IPS-15b (cell line): ENCODE data around the gene FAM236B.
"Not testable (repeated sequence)": the region's sequence is repeated elsewhere in the genome, so short reads cannot be mapped to it uniquely, and the experiment has no call there.

Experiments used
- H3K27me3 ChIP-seq: one replicate; pipeline ENCODE4 v1.6.1; 2013; ENCODE audit warnings: low read length; ENCODE audit not compliant: control insufficient read depth, insufficient read depth
- H3K36me3 ChIP-seq: one replicate; pipeline ENCODE4 v1.6.1; 2013; ENCODE audit warnings: low read length; ENCODE audit not compliant: control insufficient read depth, insufficient read depth
- H3K4me1 ChIP-seq: one replicate; pipeline ENCODE4 v1.6.1; 2013; ENCODE audit warnings: mild to moderate bottlenecking, low read length; ENCODE audit not compliant: control insufficient read depth, insufficient read depth
- H3K4me3 ChIP-seq: one replicate; pipeline ENCODE4 v1.5.1; 2013; ENCODE audit warnings: low read depth, low read length
- H3K9ac ChIP-seq: one replicate; pipeline ENCODE4 v1.6.1; 2013; ENCODE audit warnings: low read depth, mild to moderate bottlenecking, low read length
- H3K9me3 ChIP-seq: one replicate; pipeline ENCODE4 v1.6.1; 2013; ENCODE audit warnings: mild to moderate bottlenecking, low read length; ENCODE audit not compliant: control insufficient read depth, insufficient read depth

Gene FAM236B

GRCh38 chrX:72782560-72782959 lies at the start of gene FAM236B:
Gene FAM236B (minus strand): TSS chrX:72782660. CDS start chrX:72782560, 100 bp downstream.
- H3K9me3 ChIP-seq, H3K4me3 ChIP-seq, H3K36me3 ChIP-seq, H3K9ac ChIP-seq, H3K4me1 ChIP-seq, H3K27me3 ChIP-seq: not testable (repeated sequence)

GRCh38 chrX:72830701-72831100 lies 48.2 kb upstream of the FAM236B start:
- H3K36me3 ChIP-seq, H3K9me3 ChIP-seq, H3K4me1 ChIP-seq, H3K27me3 ChIP-seq, H3K9ac ChIP-seq, H3K4me3 ChIP-seq: not testable (repeated sequence)

DNA sequence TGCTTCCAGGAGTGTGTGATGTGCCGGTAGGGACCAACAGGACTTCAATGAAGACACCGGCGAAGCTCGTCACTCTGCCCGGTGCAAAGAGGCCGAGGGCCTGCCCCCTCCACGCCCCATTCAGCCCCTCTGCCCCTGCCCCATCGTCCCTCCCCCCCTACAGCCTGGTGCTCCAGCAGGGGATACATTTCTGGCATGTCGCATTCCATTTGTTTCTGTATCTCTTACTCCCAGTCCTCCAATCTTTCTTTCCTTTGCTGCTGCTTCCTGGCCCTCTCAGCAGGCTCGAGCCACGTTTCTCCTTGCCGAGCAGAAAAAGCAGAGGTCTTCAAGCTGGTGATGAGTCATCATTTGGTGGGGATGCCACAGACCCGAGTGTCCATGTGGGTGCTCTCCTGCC lies 25.6 kb upstream of the FAM236B start, which contains the start of gene FAM236D:
Gene FAM236D (minus strand): TSS at position 101 of the 400 bp plus-strand sequence. CDS start 100 bp downstream, at position 1.
- not testable (repeated sequence) for H3K9me3 ChIP-seq, H3K4me3 ChIP-seq, H3K36me3 ChIP-seq, H3K4me1 ChIP-seq, H3K9ac ChIP-seq, H3K27me3 ChIP-seq

- H3K36me3 ChIP-seq, H3K9me3 ChIP-seq, H3K4me3 ChIP-seq, H3K4me1 ChIP-seq, H3K27me3 ChIP-seq, H3K9ac ChIP-seq: not testable (repeated sequence)
Measured at GRCh38 chrX:72790390-72790789, 7.9 kb upstream of the FAM236B start.

DNA sequence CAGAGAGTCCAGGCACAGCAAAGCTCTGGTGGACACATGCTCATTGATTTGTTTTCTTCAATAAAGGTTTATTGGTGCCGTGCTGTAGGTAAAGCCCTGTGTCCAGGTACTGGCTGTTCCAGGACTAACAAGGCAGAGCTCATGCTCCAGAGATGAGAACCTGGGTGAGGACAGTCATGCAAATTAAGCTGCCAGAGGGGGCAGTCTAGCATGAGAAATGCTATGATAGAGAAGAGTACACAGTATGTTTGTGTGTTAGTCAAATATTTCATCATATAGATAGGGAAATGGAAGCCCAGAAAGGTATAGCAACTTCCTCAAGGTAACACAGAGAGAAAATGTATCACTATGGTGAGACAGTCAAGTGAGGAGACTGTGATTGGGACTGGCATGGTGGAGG lies 5.7 kb upstream of the FAM236B start:
- not testable (repeated sequence) for H3K4me1 ChIP-seq, H3K27me3 ChIP-seq, H3K36me3 ChIP-seq, H3K4me3 ChIP-seq, H3K9ac ChIP-seq, H3K9me3 ChIP-seq

DNA sequence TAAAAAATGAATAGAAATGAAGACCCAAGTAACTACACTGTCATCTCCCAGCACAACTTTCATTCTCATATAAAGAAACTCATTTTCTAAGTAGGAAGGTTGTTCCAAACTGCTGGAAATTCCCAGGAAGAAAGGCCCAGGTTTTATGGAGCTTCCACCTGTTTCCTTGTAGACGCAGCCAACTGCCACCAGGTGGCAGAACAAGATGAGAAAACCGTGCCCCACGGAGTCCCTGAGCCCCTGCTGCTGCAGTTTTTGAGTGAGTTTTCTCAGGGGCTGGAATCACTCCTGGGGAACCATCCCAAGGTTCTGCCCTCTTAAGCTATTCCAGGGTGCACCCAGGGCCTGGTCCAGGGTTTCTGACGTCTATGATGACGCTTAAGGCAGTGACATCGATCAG lies 1.5 kb upstream of the FAM236B start:
- H3K9me3 ChIP-seq, H3K4me1 ChIP-seq, H3K27me3 ChIP-seq, H3K36me3 ChIP-seq, H3K9ac ChIP-seq, H3K4me3 ChIP-seq: not testable (repeated sequence)

DNA sequence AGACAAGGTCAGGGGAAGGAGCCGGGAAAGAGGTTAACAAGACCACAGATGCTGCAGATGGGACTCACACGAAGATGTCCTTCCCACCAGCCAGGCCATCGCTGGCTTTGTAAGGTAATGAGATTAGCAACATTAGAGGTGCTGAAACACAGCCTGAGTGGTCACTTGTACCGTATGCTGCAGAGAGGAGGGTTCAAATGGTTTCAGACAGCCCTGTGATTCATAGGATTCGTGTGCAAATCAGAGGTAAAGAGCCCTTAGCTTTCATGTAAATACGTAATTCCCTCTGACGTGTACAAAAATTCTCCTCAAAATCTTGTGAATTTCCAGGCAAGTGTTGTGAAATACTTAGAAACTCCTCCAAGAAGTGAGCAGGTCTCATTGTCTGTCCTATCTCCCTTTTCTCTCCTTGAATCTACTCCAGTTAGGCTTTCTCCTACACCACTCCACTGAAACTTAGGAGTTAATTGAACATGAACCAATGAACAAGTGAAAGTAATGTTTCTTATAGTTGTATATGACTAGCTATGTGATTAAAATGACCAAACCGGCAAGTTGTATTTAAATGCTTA lies 991 bp upstream of the FAM236B start:
- H3K4me1 ChIP-seq, H3K9me3 ChIP-seq, H3K4me3 ChIP-seq, H3K36me3 ChIP-seq, H3K9ac ChIP-seq, H3K27me3 ChIP-seq: not testable (repeated sequence)

DNA sequence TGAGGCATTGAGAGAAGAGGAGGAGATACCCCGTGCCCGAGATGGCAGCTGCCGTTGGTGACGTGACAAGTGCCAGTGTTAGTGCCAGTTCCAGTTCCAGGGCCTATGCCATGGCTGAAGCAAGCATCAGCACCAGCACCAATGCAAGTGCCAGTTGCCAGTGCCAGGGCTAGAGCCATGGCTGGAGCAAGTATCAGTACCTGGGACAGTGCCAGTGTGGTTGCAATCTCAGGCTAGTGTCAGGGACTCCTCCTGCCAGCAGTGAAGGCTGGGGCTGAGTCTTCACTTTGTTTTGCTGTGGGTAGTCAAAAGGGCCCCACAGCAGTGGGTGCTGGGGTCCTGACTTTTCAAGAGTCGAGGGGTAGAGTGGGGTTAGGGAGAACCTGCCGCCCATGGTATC lies 4.3 kb downstream of the FAM236B start:
- H3K4me3 ChIP-seq, H3K36me3 ChIP-seq, H3K4me1 ChIP-seq, H3K9ac ChIP-seq, H3K9me3 ChIP-seq, H3K27me3 ChIP-seq: not testable (repeated sequence)

GRCh38 chrX:72777467-72777790 lies 5.0 kb downstream of the FAM236B start:
- not testable (repeated sequence) for H3K9ac ChIP-seq, H3K4me1 ChIP-seq, H3K27me3 ChIP-seq, H3K9me3 ChIP-seq, H3K36me3 ChIP-seq, H3K4me3 ChIP-seq

GRCh38 chrX:72776653-72777466 lies 5.6 kb downstream of the FAM236B start, which contains the start of gene DMRTC1B:
Gene DMRTC1B (plus strand): TSS chrX:72776890. CDS start chrX:72845136, 68,246 bp downstream.
- not testable (repeated sequence) for H3K4me3 ChIP-seq, H3K27me3 ChIP-seq, H3K9ac ChIP-seq, H3K36me3 ChIP-seq, H3K4me1 ChIP-seq, H3K9me3 ChIP-seq

- not testable (repeated sequence) for H3K4me3 ChIP-seq, H3K4me1 ChIP-seq, H3K27me3 ChIP-seq, H3K9ac ChIP-seq, H3K9me3 ChIP-seq, H3K36me3 ChIP-seq
Measured at GRCh38 chrX:72760454-72760853, 22.0 kb downstream of the FAM236B start.

DNA sequence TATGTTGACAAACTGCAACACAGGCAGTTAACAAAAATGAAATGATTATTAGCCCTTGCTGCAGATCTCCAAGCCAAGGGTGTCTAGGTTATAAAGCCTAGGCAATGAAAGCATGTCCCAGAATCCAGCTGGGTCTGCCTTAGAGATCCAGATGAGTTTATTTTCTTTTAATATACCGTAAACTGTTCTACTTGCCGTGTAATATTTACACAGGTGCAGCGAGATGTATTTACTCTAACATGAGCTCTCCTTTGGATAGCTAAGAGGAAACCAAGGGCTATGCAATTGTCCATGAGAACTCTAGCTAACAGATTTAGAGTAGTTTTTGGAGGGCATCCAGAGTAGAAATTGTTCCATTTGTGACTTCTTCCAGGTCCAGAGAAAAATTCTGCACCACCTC lies 33.9 kb downstream of the FAM236B start:
- H3K4me1 ChIP-seq, H3K4me3 ChIP-seq, H3K9ac ChIP-seq, H3K27me3 ChIP-seq, H3K36me3 ChIP-seq, H3K9me3 ChIP-seq: not testable (repeated sequence)
